HepG2 (cell line): ENCODE data around the gene RAB1B. TPM values are rescaled to one million over a fixed set of nuclear protein-coding genes. Genes with fewer than 3 reads are reported as not detected.

Experiments used
- ATAC-seq: fragments of 200-7000 bp; cut with Tn5 transposase; 3 replicates; pipeline ENCODE4 v1.9.1; 2020; ENCODE audit warnings: mild to moderate bottlenecking, moderate library complexity
- BruUV-seq: library from RNA; stranded (reverse); fragments of 400-500 nt; replicated peaks from 2 replicates; lab custom pipeline; 2021; lab: Mats Ljungman, UMichigan
- CTCF ChIA-PET: fragments of 300-600 bp; formaldehyde crosslinking; extraction: SDS; loops from one replicate; lab custom pipeline; 2021; ENCODE audit warnings: low total read pairs, inconsistent platforms, low intra/inter-chr PET ratio; lab: Yijun Ruan, JAX
- POLR2A ChIA-PET: fragments of 350-600 bp; sonication (Branson Sonifier 250); formaldehyde crosslinking; loops from one replicate; lab custom pipeline; 2020; ENCODE audit warnings: antibody characterized with exemption, inconsistent platforms; lab: Yijun Ruan, JAX
- DNase-seq: peaks from one replicate; pipeline ENCODE4 v3.0.0-alpha.2; 2015; ENCODE audit warnings: low spot score
- FAIRE-seq: peaks from 3 replicates; lab custom pipeline; 2011; peaks lifted over from hg19 to GRCh38; lab: Jason Lieb, UNC
- H2AFZ ChIP-seq: one replicate; pipeline ENCODE4 v1.6.1; 2011; ENCODE audit warnings: low read length, inconsistent platforms
- H3K27ac ChIP-seq: fragments of 300-600 bp; 3 replicates; pipeline ENCODE4 v1.8.0; 2011; ENCODE audit warnings: mixed run types, mild to moderate bottlenecking, mixed read lengths, low read length, inconsistent platforms; ENCODE audit not compliant: insufficient read depth; ENCODE audit errors: extremely low read length
- H3K27me3 ChIP-seq, 2 experiments: fragments of 200-600 bp in 1 of 2; 2 replicates in 1 of 2; 3 replicates in 1 of 2; pipeline versions ENCODE4 v1.6.0 to v1.8.0; 2011; ENCODE audit warnings: low read length in 2 of 2, mild to moderate bottlenecking in 2 of 2, moderate library complexity in 2 of 2, inconsistent platforms in 1 of 2; ENCODE audit not compliant: insufficient read depth in 2 of 2, control insufficient read depth in 1 of 2
- H3K36me3 ChIP-seq, 2 experiments: fragments of 200-600 bp in 1 of 2; replicated peaks in 1 of 2; 2 replicates in 1 of 2; 3 replicates in 1 of 2; pipeline versions ENCODE4 v1.5.1 to v1.8.0; 2011; ENCODE audit warnings: low read length in 2 of 2, inconsistent platforms in 1 of 2; ENCODE audit not compliant: insufficient read depth in 2 of 2, control insufficient read depth in 1 of 2
- H3K4me1 ChIP-seq: 2 replicates; pipeline ENCODE4 v1.5.1; 2012; ENCODE audit warnings: low read length, inconsistent platforms; ENCODE audit not compliant: insufficient read depth
- H3K4me2 ChIP-seq: 2 replicates; pipeline ENCODE4 v1.6.0; 2011; ENCODE audit warnings: low read depth, low read length, inconsistent platforms
- H3K4me3 ChIP-seq, 3 experiments: fragments of 200-600 bp in 1 of 3; sonication (generic), shearing (Covaris generic) in 1 of 3; replicated peaks in 1 of 3; 2 replicates each; pipeline ENCODE4 v1.5.1; 2011 to 2016; ENCODE audit warnings: low read length in 3 of 3, inconsistent platforms in 2 of 3, low read depth in 2 of 3, mild to moderate bottlenecking in 2 of 3, control low read depth in 1 of 3, mixed read lengths in 1 of 3; ENCODE audit not compliant: insufficient read depth in 1 of 3
- H3K79me2 ChIP-seq: one replicate; pipeline ENCODE4 v1.6.1; 2011; ENCODE audit warnings: low read length, inconsistent platforms; ENCODE audit not compliant: insufficient read depth
- H3K9ac ChIP-seq: 2 replicates; pipeline ENCODE4 v1.6.0; 2011; ENCODE audit warnings: mild to moderate bottlenecking, low read depth, low read length, inconsistent platforms; ENCODE audit not compliant: insufficient read depth
- H3K9me3 ChIP-seq: 2 replicates; pipeline ENCODE4 v1.5.1; 2012; ENCODE audit warnings: mild to moderate bottlenecking, low read length
- H4K20me1 ChIP-seq: 2 replicates; pipeline ENCODE4 v1.6.0; 2011; ENCODE audit warnings: inconsistent platforms, mild to moderate bottlenecking, low read length, moderate library complexity; ENCODE audit not compliant: insufficient read depth
- LBX2 ChIP-seq: sonication (generic); formaldehyde crosslinking; IDR thresholded peaks from 2 replicates; pipeline ENCODE4 v1.5.0; 2020; ENCODE audit warnings: missing genetic modification reagents, mild to moderate bottlenecking, borderline replicate concordance
- MLXIP ChIP-seq: sonication (generic); formaldehyde crosslinking; IDR thresholded peaks from 2 replicates; pipeline ENCODE4 v1.9.0; 2021; ENCODE audit warnings: missing genetic modification reagents, borderline replicate concordance
- NR1H2 ChIP-seq: sonication (generic); formaldehyde crosslinking; IDR thresholded peaks from 2 replicates; pipeline ENCODE4 v1.8.1; 2022; ENCODE audit warnings: low read depth, missing genetic modification reagents, borderline replicate concordance
- ZNF549 ChIP-seq: sonication (generic); formaldehyde crosslinking; IDR thresholded peaks from 2 replicates; pipeline ENCODE4 v1.5.0; 2020; ENCODE audit warnings: missing genetic modification reagents
- ZNF616 ChIP-seq: sonication (generic); formaldehyde crosslinking; IDR thresholded peaks from 2 replicates; pipeline ENCODE4 v1.5.0; 2020; ENCODE audit warnings: low read depth, mild to moderate bottlenecking, missing genetic modification reagents
- WGBS: methylation state at CpG from one replicate; pipeline ENCODE4 v1.1.6; 2017; ENCODE audit warnings: low lambda C conversion rate; 5-methylcytosine and 5-hydroxymethylcytosine counted together
- in situ Hi-C: cut with HindIII; loops from 2 replicates; pipeline ENCODE4 v1.10.0; 2017; ENCODE audit warnings: low pct_unique_long_range_greater_than_20kb; ENCODE audit not compliant: extremely low pct_ligation_motif_present
- intact Hi-C: fragments of 100-400 bp; cut with micrococcal nuclease; formaldehyde crosslinking; loops from one replicate; pipeline ENCODE4 v1.10.0; 2022; ENCODE audit not compliant: unreplicated experiment
- polyA plus RNA-seq, 8 experiments: library from polyadenylated mRNA; depleted of rRNA in 3 of 8; stranded (reverse) in 7 of 8; unstranded in 1 of 8; fragments of >200 nt; fragmentation: Illumina TruSeq in 4 of 8; extraction: Trizol in 4 of 8; gene quantifications; 2 replicates each; pipeline versions ENCODE4 v1.2.1 to v1.2.3, GENCODE V29; 2011 to 2016; ENCODE audit warnings: low read depth in 4 of 8, missing spikeins in 1 of 8, mixed read lengths in 1 of 8; ENCODE audit not compliant: insufficient read depth in 1 of 8
- total RNA-seq, 5 experiments: library from RNA; depleted of rRNA; stranded (reverse); fragments of >200 nt; fragmentation: Illumina TruSeq; extraction: Trizol; gene quantifications; 2 replicates each; pipeline ENCODE4 v1.2.3, GENCODE V29; 2016; ENCODE audit warnings: low read depth in 1 of 5

Gene RAB1B
- total and polyA plus RNA-seq, 2 of the 13 experiments (the other 11 are each of a cell fraction or from before 2014, with no cell fraction given) = 77.9 to 87.9 TPM

GRCh38 chr11:66297610-66298009 lies 29.2 kb downstream of the RAB1B start:
- CTCF ChIA-PET = no interaction called here
- POLR2A ChIA-PET = interaction anchor here (2.2 to 3.7 kb wide), 2 partner anchors 8 to 15 kb away, joined by 10 to 13 read pairs; partner anchors contain the start of gene YIF1A
- no peaks in the 10 kb centered on the region for H4K20me1 ChIP-seq
- in situ Hi-C loops = no loop called here
- H3K27me3 ChIP-seq = peaks cover 3 to 30% of the 10 kb centered on the region in 2 experiments
- no peaks in the 10 kb centered on the region for H3K36me3 ChIP-seq
- no peak overlapping the region for H3K4me3 ChIP-seq
- 34% methylated on average over 8 of the region's 8 CpGs for WGBS
- ATAC-seq = no peak
- no peaks in the 10 kb centered on the region for H3K9me3 ChIP-seq
- H3K4me1 ChIP-seq = peaks cover 10% of the 10 kb centered on the region; the same call in 1 of the 2 replicates
- no peak overlapping the region for H3K9ac ChIP-seq
- no peak overlapping the region for H3K4me2 ChIP-seq
- DNase-seq = no peak
- H3K79me2 ChIP-seq = no peaks in the 10 kb centered on the region
- H3K27ac ChIP-seq = no peak overlapping the region
- intact Hi-C loops = no loop called here
- FAIRE-seq = no peak
- no TSS peak for BruUV-seq
- TF ChIP-seq MLXIP (CRISPR knock-in tag) (no peak), ZNF549 (no peak), ZNF616 (CRISPR knock-in tag) (no peak), NR1H2 (CRISPR knock-in tag) (no peak), LBX2 (CRISPR knock-in tag) (no peak)
- H2AFZ ChIP-seq = no peak overlapping the region
